ENCODE data around the gene UBE4B.

DNA sequence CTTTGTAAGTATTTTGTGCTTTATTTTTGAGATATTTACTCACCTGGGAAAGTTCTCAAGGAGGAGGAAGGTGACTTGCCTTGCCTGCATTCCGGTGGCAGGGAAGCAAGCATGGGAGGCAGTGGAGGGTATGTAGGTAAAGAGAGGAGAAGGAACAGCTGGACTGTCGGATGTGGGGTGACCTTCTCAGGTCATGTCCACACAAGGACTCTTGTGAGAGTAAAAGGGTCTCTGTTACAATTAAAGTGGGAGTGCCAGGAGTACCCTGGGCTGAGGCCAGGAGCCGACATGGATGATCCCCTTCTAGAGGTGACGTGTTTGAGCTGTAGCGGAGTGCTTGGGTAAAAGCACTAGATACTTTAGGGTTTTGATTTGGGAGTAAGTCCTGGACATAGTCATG lies 25.0 kb downstream of the UBE4B start:
- TF ChIP-seq POLR2A (IDR thresholded peaks at IDR 0.05) (no peak), CTCF (IDR thresholded peaks at IDR 0.05 in 8 of 11, conservative IDR thresholded peaks at IDR 0.05 in 3 of 11) (no peak)

Measured in spleen (tissue), 7 donors.